HG02588 (cell line): ENCODE results near the gene STX1B.
"Not testable (repeated sequence)": the region's sequence is repeated elsewhere in the genome, so short reads cannot be mapped to it uniquely, and the experiment has no call there.

Experiments
- ATAC-seq: cut with Tn5 transposase; IDR thresholded peaks from one replicate; pipeline ENCODE4 v1.9.1; 2021; ENCODE audit warnings: mild to moderate bottlenecking, moderate library complexity; ENCODE audit not compliant: unreplicated experiment

Gene STX1B

DNA sequence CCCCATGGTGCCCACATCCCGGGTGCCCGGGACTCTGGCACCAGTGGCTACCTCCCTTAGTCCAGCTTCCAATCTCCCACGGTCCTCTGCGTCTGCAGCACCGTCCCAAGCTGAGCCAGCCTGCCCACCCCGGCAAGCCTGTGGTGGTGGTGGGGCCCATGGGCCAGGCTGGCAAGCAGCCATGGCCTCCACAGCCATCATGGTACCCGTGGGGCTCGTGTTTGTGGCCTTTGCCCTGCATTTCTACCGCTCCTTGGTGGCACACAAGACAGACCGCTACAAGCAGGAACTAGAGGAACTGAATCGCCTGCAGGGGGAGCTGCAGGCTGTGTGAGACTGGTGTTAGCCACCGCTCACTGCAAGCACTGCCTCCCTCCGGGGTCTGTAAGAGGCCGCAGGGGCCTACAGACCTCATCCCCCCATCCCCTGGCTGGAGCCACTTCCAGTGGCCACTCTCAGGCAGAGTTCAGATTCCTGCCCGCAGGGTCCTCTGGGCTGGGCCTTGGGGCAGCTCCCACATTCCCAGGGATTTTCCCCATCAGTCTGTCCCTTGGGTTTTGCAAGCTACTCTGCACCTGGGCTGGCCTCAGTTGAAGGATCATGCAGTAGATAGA lies 56.8 kb downstream of the STX1B start:
- no peak for ATAC-seq

DNA sequence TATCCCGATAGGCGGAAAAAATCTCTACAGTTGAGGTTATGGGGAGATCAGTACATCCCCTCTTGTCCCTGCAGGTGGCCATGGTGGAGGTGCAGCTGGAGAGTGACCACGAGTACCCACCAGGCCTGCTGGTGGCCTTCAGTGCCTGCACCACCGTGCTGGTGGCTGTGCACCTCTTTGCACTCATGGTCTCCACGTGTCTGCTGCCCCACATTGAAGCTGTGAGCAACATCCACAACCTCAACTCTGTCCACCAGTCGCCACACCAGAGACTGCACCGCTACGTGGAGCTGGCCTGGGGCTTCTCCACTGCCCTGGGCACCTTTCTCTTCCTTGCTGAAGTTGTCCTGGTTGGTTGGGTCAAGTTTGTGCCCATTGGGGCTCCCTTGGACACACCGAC lies 57.3 kb downstream of the STX1B start:
- ATAC-seq: no peak

DNA sequence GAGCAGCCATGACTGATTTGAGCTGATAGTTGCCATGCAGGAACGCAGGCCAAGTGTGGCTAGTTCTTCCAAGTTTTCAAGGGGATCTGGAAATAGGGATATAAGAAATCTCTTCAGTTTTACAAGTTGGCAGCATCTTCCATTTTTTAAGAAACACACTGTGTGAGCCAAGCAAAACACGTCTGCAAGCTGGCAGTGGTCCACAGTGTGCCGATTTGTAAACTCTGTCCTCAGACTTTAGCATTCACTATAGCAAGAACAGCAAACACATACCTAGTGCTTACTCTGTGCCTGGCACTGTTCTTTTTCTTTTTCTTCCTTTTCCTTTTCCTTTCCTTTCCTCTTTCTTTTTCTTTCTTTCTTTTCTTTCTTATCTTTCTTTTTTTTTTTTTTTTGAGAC lies 58.7 kb downstream of the STX1B start:
- no peak for ATAC-seq

- no peak for ATAC-seq
These were observed 59.2 kb downstream of the STX1B start for GRCh38 chr16:30951193-30951592.

- no peak for ATAC-seq
These were observed 59.8 kb downstream of the STX1B start for GRCh38 chr16:30950516-30951065.

GRCh38 chr16:30949650-30950515 lies 60.6 kb downstream of the STX1B start:
- peak; percentile 39 for ATAC-seq

DNA sequence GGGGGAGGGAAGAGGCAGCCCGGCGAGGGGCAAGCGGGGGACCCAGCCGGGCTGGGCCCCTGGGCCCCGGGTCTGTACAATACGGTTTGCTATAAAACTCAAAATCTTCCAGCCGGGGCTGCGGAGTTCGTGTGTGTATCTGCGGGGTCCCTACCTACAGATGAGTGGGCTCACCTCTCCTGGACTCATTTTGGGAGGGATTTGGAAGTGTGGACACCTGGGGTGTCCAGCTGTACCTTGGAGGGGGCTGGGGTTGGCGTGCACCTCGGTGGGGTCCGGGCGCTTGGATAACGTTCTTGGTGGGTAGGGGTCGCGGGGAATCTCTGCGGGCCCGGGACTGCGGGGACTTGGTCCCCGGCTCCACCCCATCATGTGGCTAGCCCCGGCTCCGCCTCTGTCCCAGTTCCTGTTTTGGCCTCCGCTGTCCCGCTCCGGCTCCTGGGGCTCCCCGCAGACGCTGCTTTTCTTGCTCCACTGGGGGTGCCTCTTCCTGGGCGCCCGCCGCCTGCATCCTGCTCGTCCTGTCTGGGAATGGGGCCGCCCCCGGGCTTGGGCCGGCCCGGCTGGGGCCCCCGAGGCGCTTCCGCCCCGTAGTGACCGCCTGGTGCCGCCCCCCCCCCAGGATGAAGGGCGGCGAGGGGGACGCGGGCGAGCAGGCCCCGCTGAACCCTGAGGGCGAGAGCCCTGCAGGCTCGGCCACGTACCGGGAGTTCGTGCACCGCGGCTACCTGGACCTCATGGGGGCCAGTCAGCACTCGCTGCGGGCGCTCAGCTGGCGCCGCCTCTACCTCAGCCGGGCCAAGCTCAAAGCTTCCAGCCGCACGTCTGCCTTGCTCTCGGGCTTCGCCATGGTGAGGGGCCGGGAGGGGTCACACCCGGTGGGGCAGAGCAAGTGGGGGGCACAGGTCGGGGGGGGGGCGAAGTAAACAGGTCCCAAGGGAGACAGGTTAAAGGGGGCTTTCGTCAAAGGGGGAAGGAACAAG lies 61.5 kb downstream of the STX1B start, which contains the start of gene ORAI3:
Gene ORAI3 (plus strand): TSS at position 402 of the 983 bp plus-strand sequence. CDS start 222 bp downstream, at position 624.
- peak; percentile 57 for ATAC-seq

DNA sequence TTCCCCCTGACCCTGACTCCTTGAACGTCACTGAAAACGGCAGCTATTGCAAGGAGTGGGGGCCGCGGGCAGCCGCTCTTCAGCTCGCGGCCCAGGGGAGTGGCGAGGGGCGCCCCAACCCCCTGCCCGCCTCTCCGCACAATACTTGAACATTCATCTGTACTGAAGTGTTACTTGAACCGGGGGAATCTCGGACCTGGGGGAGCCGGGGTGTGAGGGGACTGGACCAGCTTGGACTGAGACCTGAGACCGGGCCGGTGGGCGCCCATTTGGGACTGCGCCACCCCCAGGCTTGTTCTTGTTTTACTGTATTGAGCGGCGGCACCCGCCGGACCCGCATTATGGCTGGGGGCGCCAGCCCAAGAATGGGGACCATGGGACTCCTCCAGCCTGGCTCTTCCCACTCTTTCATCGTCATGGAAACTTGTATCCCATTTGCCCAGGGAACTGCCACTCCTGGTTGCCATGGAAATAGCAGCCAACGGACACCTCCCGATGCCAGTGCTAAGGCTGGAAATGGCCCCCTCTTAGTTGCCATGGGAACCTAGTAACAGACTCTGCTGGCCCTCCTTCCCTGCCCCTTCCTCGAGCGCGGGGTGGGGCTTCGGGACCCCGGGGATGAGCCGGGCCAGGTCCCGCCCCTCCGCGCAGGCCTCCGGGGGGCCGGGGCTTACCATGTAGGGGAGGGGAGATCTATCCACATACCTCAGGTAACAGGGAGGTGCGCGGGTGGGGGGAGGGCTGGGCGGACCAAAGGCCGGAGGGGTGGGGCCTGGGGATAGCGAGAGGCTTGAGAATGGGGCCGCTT lies 62.4 kb downstream of the STX1B start:
- ATAC-seq: no peak

- no peak for ATAC-seq
These were observed 62.9 kb downstream of the STX1B start for GRCh38 chr16:30947541-30947858.

- ATAC-seq: no peak
These were observed 63.5 kb downstream of the STX1B start for GRCh38 chr16:30946671-30947540.

DNA sequence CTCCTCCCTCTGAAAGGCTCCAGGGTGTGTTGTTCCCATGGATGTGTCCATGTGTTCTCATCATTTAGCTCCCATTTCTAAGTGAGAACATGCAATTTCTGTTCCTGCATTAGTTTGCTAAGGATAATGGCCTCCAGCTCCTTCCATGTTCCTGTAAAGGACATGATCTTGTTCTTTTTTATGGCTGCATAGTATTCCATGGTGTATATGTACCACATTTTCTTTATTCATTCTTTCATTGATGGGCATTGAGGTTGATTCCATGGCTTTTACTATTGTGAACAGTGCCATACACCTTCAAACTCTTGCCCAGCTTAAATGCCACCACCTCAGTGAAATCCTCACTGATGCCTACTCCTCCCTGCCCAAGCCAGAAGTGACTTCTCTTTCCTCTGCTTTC lies 66.1 kb downstream of the STX1B start:
- ATAC-seq: no peak

DNA sequence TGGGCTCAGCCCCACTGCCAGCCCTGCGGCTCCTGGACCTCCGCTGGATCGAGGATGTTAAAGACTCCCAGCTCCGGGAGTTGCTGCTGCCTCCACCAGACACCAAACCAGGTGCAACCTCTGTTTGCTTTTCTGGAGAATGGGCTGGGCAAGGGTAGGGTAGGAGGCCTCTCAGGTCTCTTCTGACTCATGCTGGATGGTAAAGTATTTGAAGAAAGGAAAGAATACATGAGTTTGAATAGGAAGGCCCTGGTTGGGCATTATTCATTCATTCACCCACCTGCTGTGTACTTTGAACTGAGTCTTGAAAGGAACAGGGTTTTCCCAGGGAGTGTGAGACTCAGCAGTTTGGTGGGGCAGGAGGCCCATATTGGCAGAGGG lies 68.0 kb downstream of the STX1B start:
- ATAC-seq: no peak

DNA sequence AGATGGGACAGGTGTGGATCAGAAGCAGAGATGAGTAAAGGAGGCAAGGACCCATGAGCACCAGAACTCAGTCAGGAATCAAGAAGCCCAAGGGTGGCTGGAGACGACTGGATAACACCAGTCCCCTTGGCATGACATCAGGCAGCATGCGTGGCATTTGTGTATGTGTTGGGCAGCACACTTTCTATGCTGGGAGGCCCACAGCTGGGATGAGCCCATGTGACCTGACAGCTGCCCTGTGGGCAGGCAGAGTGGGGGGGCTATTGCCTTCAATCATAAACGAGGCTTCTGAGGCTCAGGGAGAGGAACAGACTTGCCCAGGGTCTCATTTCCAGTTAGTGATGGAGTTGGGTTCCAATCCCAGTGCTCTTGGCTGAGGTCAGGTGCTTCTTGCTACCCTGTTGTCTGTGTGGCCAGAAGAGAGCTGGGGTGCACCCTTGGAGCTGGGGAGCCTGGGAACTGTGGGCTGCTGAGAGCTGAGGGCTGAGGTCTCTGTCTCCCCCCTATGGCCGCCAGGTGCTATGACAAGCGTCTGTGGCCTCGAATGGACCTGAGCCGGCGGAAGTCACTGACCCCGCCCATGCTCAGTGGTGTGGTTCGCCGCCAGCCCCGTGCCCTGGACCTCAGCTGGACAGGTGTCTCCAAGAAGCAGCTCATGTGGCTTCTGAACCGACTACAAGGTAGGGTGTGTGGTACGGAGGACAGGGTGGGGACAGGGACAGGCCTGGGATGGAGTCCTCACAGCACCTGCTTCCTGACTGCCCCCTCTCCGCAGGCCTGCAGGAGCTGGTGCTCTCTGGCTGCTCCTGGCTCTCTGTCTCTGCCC lies 68.6 kb downstream of the STX1B start:
- ATAC-seq: peak; percentile 86

- not testable (repeated sequence) for ATAC-seq
These were observed 70.9 kb downstream of the STX1B start for GRCh38 chr16:30939571-30939970.
